ENCODE measurements around the gene XPNPEP1. TPM values are rescaled to one million over a fixed set of nuclear protein-coding genes. Genes with fewer than 3 reads are reported as not detected.

Gene XPNPEP1
- total RNA-seq, 1 experiment from 2014 or later = 198 TPM

GRCh38 chr10:109851616-109852474 lies 71.5 kb downstream of the XPNPEP1 start:
- Histone ChIP-seq H3K9ac (ENCODE audit: low read length) (no peak overlapping the region), H3K27ac (ENCODE audit: low read length) (no peak overlapping the region), H2AFZ (ENCODE audit: low read length) (no peak overlapping the region), H3K36me3 (ENCODE audit: insufficient read depth, low read length) (no peaks in the 10 kb centered on the region), H3K27me3 (ENCODE audit: low read length) (no peaks in the 10 kb centered on the region), H3K9me2 (replicated peaks; ENCODE audit: insufficient read depth, low read length) (no peaks in the 10 kb centered on the region), H3K9me3 (ENCODE audit: low read length) (no peaks in the 10 kb centered on the region), H3K79me2 (ENCODE audit: low read length) (no peaks in the 10 kb centered on the region), H4K20me1 (ENCODE audit: insufficient read depth, low read depth, low read length) (no peaks in the 10 kb centered on the region), H3K4me1 (ENCODE audit: low read length) (no peaks in the 10 kb centered on the region), H3K4me2 (ENCODE audit: low read depth, low read length, poor library complexity, severe bottlenecking) (no peak overlapping the region), H3K4me3 (ENCODE audit: low read length) (no peak overlapping the region)
- DNase-seq = no peak

GRCh38 chr10:109846832-109847231 lies 76.5 kb downstream of the XPNPEP1 start:
- Histone ChIP-seq H4K20me1 (ENCODE audit: insufficient read depth, low read depth, low read length) (no peaks in the 10 kb centered on the region), H3K9me2 (replicated peaks; ENCODE audit: insufficient read depth, low read length) (no peaks in the 10 kb centered on the region), H3K36me3 (ENCODE audit: insufficient read depth, low read length) (no peaks in the 10 kb centered on the region), H3K27ac (ENCODE audit: low read length) (no peak overlapping the region), H2AFZ (ENCODE audit: low read length) (no peak overlapping the region), H3K4me2 (ENCODE audit: low read depth, low read length, poor library complexity, severe bottlenecking) (no peak overlapping the region), H3K4me1 (ENCODE audit: low read length) (no peaks in the 10 kb centered on the region), H3K9me3 (ENCODE audit: low read length) (no peaks in the 10 kb centered on the region), H3K27me3 (ENCODE audit: low read length) (no peaks in the 10 kb centered on the region), H3K9ac (ENCODE audit: low read length) (no peak overlapping the region), H3K79me2 (ENCODE audit: low read length) (no peaks in the 10 kb centered on the region), H3K4me3 (ENCODE audit: low read length) (no peak overlapping the region)
- DNase-seq = no peak

GRCh38 chr10:109845308-109845707 lies 78.0 kb downstream of the XPNPEP1 start:
- Histone ChIP-seq H3K9me2 (replicated peaks; ENCODE audit: insufficient read depth, low read length) (no peaks in the 10 kb centered on the region), H3K4me2 (ENCODE audit: low read depth, low read length, poor library complexity, severe bottlenecking) (no peak overlapping the region)

GRCh38 chr10:109838592-109839244 lies 84.6 kb downstream of the XPNPEP1 start:
- H3K4me3 ChIP-seq (ENCODE audit: low read length) = no peak overlapping the region
- no peaks in the 10 kb centered on the region for H4K20me1 ChIP-seq (ENCODE audit: insufficient read depth, low read depth, low read length)
- H3K9me3 ChIP-seq (ENCODE audit: low read length) = no peaks in the 10 kb centered on the region
- no peaks in the 10 kb centered on the region for H3K4me1 ChIP-seq (ENCODE audit: low read length)
- H3K27me3 ChIP-seq (ENCODE audit: low read length) = no peaks in the 10 kb centered on the region
- no peak overlapping the region for H3K4me2 ChIP-seq (ENCODE audit: low read depth, low read length, poor library complexity, severe bottlenecking)
- no peak overlapping the region for H3K27ac ChIP-seq (ENCODE audit: low read length)
- no peak overlapping the region for H2AFZ ChIP-seq (ENCODE audit: low read length)
- no peaks in the 10 kb centered on the region for H3K36me3 ChIP-seq (ENCODE audit: insufficient read depth, low read length)
- no peak for DNase-seq
- no peaks in the 10 kb centered on the region for H3K79me2 ChIP-seq (ENCODE audit: low read length)
- no peaks in the 10 kb centered on the region for H3K9me2 ChIP-seq (replicated peaks; ENCODE audit: insufficient read depth, low read length)
- H3K9ac ChIP-seq (ENCODE audit: low read length) = no peak overlapping the region

More at GRCh38 chr10:109845308-109845707, 78.0 kb downstream of the XPNPEP1 start:
- Histone ChIP-seq H4K20me1 (ENCODE audit: insufficient read depth, low read depth, low read length) (no peaks in the 10 kb centered on the region), H3K36me3 (ENCODE audit: insufficient read depth, low read length) (no peaks in the 10 kb centered on the region), H3K27ac (ENCODE audit: low read length) (no peak overlapping the region), H2AFZ (ENCODE audit: low read length) (no peak overlapping the region), H3K79me2 (ENCODE audit: low read length) (no peaks in the 10 kb centered on the region), H3K4me3 (ENCODE audit: low read length) (no peak overlapping the region), H3K9ac (ENCODE audit: low read length) (no peak overlapping the region), H3K27me3 (ENCODE audit: low read length) (no peaks in the 10 kb centered on the region), H3K9me3 (ENCODE audit: low read length) (no peaks in the 10 kb centered on the region), H3K4me1 (ENCODE audit: low read length) (no peaks in the 10 kb centered on the region)
- DNase-seq = no peak

- no peak for DNase-seq
- Histone ChIP-seq H3K27me3 (ENCODE audit: low read length) (no peaks in the 10 kb centered on the region), H3K4me1 (ENCODE audit: low read length) (no peaks in the 10 kb centered on the region), H3K9me2 (replicated peaks; ENCODE audit: insufficient read depth, low read length) (no peaks in the 10 kb centered on the region), H3K4me3 (ENCODE audit: low read length) (no peak overlapping the region), H4K20me1 (ENCODE audit: insufficient read depth, low read depth, low read length) (no peaks in the 10 kb centered on the region), H3K79me2 (ENCODE audit: low read length) (no peaks in the 10 kb centered on the region), H3K9ac (ENCODE audit: low read length) (no peak overlapping the region), H3K9me3 (ENCODE audit: low read length) (no peaks in the 10 kb centered on the region), H2AFZ (ENCODE audit: low read length) (no peak overlapping the region), H3K27ac (ENCODE audit: low read length) (no peak overlapping the region), H3K4me2 (ENCODE audit: low read depth, low read length, poor library complexity, severe bottlenecking) (no peak overlapping the region), H3K36me3 (ENCODE audit: insufficient read depth, low read length) (no peaks in the 10 kb centered on the region)
Observed at GRCh38 chr10:109837384-109837783, 85.9 kb downstream of the XPNPEP1 start.

GRCh38 chr10:109835257-109835656 lies 88.1 kb downstream of the XPNPEP1 start:
- H3K9ac ChIP-seq (ENCODE audit: low read length) = no peak overlapping the region
- H3K9me3 ChIP-seq (ENCODE audit: low read length) = no peaks in the 10 kb centered on the region
- no peak overlapping the region for H3K4me2 ChIP-seq (ENCODE audit: low read depth, low read length, poor library complexity, severe bottlenecking)
- no peak overlapping the region for H3K4me3 ChIP-seq (ENCODE audit: low read length)
- no peak overlapping the region for H2AFZ ChIP-seq (ENCODE audit: low read length)
- H3K27ac ChIP-seq (ENCODE audit: low read length) = no peak overlapping the region
- H3K4me1 ChIP-seq (ENCODE audit: low read length) = no peaks in the 10 kb centered on the region
- no peaks in the 10 kb centered on the region for H3K9me2 ChIP-seq (replicated peaks; ENCODE audit: insufficient read depth, low read length)
- H3K79me2 ChIP-seq (ENCODE audit: low read length) = no peaks in the 10 kb centered on the region
- H4K20me1 ChIP-seq (ENCODE audit: insufficient read depth, low read depth, low read length) = no peaks in the 10 kb centered on the region
- H3K27me3 ChIP-seq (ENCODE audit: low read length) = no peaks in the 10 kb centered on the region
- no peak for DNase-seq
- H3K36me3 ChIP-seq (ENCODE audit: insufficient read depth, low read length) = no peaks in the 10 kb centered on the region

- Histone ChIP-seq H2AFZ (ENCODE audit: low read length) (no peak overlapping the region), H3K4me1 (ENCODE audit: low read length) (no peaks in the 10 kb centered on the region), H3K36me3 (ENCODE audit: insufficient read depth, low read length) (no peaks in the 10 kb centered on the region), H3K4me2 (ENCODE audit: low read depth, low read length, poor library complexity, severe bottlenecking) (no peak overlapping the region), H4K20me1 (ENCODE audit: insufficient read depth, low read depth, low read length) (no peaks in the 10 kb centered on the region), H3K9me2 (replicated peaks; ENCODE audit: insufficient read depth, low read length) (no peaks in the 10 kb centered on the region), H3K27me3 (ENCODE audit: low read length) (no peaks in the 10 kb centered on the region), H3K79me2 (ENCODE audit: low read length) (no peaks in the 10 kb centered on the region), H3K27ac (ENCODE audit: low read length) (no peak overlapping the region), H3K4me3 (ENCODE audit: low read length) (no peak overlapping the region), H3K9ac (ENCODE audit: low read length) (no peak overlapping the region), H3K9me3 (ENCODE audit: low read length) (no peaks in the 10 kb centered on the region)
- DNase-seq = no peak
Observed at GRCh38 chr10:109831846-109832245, 91.5 kb downstream of the XPNPEP1 start.

- no peaks in the 10 kb centered on the region for H4K20me1 ChIP-seq (ENCODE audit: insufficient read depth, low read depth, low read length)
- no peak overlapping the region for H3K27ac ChIP-seq (ENCODE audit: low read length)
- no peaks in the 10 kb centered on the region for H3K9me3 ChIP-seq (ENCODE audit: low read length)
- H2AFZ ChIP-seq (ENCODE audit: low read length) = no peak overlapping the region
- no peak overlapping the region for H3K4me2 ChIP-seq (ENCODE audit: low read depth, low read length, poor library complexity, severe bottlenecking)
- no peaks in the 10 kb centered on the region for H3K36me3 ChIP-seq (ENCODE audit: insufficient read depth, low read length)
- H3K79me2 ChIP-seq (ENCODE audit: low read length) = no peaks in the 10 kb centered on the region
- H3K4me3 ChIP-seq (ENCODE audit: low read length) = no peak overlapping the region
- no peaks in the 10 kb centered on the region for H3K9me2 ChIP-seq (replicated peaks; ENCODE audit: insufficient read depth, low read length)
- H3K27me3 ChIP-seq (ENCODE audit: low read length) = no peaks in the 10 kb centered on the region
- DNase-seq = no peak
- peaks cover 7% of the 10 kb centered on the region for H3K4me1 ChIP-seq (ENCODE audit: low read length)
- H3K9ac ChIP-seq (ENCODE audit: low read length) = no peak overlapping the region
Observed at GRCh38 chr10:109824206-109824605, 99.1 kb downstream of the XPNPEP1 start.
